KG1 (cell line): ENCODE data around the gene EFCC1.
A peak's percentile ranks its signal among the peaks of the same experiment; 100 is the strongest.

Experiments
- DNase-seq: peaks from one replicate; lab custom pipeline; 2025; lab: John Stamatoyannopoulos, UW

The EFCC1 gene

DNA sequence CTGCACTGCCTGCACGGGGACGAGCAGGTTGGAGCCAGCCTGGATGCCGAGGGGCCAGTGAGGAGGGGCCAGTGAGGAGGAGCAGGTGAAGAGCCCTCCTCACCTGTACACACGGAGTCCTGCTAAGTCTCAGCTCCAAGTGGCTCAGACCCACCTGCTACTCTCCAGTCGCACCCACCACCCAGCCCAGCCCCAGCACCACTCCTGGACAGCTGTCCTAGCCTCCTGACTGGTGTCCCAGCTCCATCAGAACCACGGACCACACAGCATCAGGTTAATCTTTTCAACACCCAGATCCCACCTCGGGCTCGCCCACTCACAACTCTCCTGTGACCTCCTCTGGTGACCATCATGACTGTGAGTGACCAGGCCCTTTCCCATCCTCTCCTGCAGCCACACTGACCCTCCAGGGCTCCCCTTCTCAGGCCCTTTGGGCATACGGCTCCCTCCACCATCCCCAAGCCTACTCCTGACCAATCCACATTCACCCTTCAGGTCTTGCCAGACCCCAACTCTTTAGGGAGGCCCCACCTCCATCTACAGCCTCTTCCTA lies 13.8 kb downstream of the EFCC1 start:
- DNase-seq, result no peak

DNA sequence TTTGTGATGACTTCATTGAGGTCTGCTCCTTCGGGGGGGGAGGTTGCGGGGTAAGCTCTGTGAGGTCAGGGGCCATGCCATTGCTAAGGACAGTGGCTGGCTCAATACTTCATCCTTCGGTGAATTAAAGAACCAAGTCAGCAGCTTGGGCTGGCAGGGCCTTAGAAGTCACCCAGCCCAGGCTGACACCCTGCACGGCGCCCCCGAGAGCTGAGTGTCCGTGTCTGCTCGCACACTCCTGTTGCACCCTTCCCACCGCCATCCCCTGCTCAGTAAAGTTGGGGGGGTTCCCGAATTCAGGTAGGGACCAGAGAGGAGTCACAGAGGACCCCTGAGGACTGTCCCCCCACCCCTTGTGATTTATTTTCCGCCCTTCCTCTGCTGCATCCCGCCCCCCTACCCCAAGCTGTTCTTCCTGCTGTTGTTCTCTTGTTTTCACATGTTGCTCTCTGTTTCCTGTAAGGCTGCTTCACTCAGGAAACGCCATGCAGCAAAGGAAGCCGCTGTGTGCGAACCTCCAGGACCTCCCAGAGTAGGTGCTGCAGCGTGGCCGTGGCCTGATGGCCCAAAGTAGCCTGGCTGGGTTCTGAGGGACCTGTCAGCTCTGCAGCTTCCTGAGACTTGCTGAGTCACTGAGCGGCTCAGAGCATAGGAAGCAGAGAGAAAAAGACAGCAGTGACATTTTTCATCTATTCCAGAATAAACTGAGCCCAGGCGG lies 14.4 kb downstream of the EFCC1 start:
- DNase-seq, result peak; percentile 52

DNA sequence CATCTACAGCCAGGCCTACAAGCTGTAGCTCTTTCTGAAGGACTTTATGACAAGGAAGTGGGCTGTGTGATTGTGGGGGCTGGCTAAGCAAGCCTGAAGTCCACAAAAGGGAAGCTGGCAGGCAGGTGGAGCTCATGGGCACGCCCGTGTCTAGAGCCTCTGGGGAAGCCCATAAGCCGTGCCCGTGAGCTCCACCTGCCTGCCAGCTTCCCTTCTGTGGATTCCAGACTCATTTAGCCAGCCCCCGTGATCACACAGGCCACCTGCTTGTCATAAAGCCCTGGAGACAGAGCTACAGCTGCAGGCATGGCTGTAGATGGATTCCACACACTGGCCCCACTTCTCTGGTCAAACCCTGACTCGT lies 15.2 kb downstream of the EFCC1 start:
- peak; percentile 71 for DNase-seq

DNA sequence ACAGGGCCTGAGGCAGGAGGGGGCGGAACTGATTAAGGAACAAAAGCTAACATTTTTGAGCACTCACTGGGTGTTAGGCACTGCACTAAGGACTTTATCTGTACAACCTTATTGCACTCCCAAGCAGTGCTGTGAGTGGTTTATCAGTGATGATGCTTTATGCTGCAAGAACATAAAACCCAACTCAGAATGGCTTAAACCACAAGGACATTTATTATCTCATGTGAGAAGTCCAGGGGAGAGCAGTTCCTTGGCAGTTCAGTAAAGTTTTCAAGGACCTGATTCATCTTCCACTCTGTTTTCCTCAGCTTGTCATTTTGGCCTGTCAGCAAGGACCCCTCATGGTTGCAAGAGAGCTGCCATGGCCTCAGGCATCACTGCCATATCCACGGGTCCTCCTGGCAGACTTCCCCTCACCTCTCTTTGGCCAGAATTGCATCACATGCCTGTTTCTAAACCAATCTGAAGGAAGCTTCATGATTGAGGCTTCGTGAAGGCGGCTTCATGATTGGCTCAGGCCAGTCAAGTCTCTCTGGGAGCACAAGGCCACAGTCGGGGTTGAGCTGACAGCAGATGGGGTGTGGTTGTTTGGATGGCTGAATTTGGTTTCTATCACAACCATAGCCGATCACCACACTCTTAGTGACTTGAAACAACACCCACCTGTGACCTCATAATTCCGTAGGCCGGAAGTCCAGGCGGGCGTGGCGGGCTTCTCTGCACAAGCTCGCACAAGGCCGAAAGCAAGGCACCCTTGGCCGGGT lies 15.8 kb downstream of the EFCC1 start:
- no peak for DNase-seq

DNA sequence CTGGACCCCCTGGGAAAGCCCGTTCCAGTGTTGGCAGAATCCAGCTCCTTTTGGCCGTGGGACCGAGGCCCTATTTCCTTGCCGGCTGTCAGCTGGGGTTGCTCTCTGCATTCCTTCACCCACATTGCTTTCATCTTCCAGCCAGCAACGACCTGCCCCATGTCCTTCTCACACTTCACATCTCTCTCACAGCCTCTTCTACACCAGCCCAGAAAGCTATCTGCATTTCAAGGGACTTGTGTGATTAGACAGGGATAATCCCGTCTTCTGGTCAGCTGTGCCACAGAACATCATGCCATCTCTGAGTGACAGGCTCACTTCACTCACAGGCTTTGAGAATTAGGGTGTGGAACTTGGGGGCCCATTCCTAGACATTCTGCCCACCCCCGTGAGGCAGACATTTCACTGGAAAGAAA lies 16.4 kb downstream of the EFCC1 start:
- no peak for DNase-seq

DNA sequence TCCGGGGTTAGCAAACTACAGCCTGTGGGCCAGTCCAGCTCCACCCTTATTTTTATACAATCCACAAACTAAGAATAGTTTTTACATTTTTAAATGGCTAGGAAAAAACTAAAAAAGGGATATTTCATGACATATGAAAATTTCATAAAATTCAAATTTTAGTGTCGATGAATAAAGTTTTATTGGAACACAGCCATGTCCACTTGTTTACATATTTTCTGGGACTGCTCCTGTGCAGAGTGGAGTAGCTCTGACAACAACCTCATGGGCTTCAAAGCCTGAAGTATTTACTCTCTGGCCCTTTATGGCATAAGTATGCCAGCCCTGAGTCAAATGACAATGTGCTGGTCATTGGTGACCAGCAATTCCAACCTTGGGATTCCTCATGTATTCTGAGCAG lies 17.2 kb downstream of the EFCC1 start:
- no peak for DNase-seq

DNA sequence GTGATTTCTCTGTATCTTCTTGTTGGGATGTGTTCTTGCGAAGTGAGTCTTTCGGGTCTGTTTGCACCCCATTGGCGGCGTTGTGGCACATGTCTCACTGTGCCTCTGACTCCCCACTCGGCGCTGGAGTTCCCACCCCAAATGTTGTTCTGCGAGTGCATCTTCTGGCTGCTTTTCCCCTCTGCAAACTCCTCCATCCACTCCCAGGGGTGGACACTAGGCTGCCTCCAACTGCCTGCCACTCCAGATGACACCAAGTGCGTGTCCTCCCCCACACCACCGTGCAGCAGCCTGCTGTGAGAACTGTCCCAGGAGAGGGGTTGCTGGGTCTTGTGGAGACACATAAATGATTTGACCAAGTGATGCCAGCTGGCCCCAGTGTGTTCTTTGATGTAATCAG lies 17.6 kb downstream of the EFCC1 start:
- no peak for DNase-seq

DNA sequence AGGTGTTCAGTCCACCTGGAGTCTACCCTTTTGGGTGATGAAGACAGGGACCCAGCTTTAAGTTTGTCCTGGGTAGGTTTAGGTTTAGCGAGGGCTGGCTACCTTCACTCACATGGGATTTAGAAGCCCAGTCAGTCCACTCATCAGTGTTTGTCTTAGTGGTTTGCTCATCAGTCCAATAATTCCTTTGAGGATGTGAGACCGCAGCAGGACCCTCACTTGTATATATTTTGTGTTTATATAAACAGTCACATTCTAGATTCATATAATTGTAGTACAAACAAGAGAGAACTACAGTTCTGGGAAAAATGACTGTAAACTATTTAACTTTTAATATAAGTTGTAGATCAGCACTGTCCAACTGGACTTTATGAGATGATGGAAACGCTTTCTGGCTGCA lies 18.2 kb downstream of the EFCC1 start:
- DNase-seq, result no peak

DNA sequence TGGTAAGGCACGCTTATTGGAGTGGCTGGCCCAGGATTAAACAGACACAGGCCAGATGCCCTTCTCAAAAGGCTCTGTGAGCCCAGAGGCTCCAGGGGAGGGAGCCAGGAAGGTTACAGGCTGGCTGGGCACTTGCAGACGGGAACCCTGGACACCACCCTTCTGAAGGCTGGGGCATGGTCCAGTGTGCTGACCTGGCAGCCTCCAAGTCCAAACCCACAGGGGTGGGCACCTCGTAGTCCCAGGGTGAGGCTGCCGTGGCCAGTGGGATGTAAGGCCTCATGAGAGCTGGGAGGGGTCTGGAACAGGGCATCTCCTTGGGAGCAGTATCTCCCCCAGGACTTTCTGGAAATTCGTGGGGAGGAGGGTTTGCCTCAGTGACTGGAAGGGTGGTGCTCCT lies 19.6 kb downstream of the EFCC1 start:
- no peak for DNase-seq

DNA sequence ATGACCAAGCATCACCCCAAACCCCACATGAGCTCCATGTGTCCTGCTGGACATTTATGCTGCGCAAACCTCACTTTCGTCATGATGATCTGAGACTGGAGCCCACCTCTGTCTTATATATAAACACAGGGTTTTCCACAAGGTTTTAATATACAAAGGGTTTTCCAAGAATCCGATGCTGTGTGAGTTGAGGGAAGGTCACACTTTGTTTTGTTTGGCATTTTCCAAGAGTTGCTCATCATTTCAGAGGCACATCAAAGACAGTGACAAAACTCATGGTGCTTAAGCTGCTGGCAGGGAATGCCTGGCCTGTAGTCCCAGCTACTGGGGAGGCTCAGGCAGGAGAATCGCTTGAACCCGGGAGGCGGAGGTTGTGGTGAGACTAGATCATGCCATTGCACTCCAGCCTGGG lies 20.0 kb downstream of the EFCC1 start:
- DNase-seq, result no peak

DNA sequence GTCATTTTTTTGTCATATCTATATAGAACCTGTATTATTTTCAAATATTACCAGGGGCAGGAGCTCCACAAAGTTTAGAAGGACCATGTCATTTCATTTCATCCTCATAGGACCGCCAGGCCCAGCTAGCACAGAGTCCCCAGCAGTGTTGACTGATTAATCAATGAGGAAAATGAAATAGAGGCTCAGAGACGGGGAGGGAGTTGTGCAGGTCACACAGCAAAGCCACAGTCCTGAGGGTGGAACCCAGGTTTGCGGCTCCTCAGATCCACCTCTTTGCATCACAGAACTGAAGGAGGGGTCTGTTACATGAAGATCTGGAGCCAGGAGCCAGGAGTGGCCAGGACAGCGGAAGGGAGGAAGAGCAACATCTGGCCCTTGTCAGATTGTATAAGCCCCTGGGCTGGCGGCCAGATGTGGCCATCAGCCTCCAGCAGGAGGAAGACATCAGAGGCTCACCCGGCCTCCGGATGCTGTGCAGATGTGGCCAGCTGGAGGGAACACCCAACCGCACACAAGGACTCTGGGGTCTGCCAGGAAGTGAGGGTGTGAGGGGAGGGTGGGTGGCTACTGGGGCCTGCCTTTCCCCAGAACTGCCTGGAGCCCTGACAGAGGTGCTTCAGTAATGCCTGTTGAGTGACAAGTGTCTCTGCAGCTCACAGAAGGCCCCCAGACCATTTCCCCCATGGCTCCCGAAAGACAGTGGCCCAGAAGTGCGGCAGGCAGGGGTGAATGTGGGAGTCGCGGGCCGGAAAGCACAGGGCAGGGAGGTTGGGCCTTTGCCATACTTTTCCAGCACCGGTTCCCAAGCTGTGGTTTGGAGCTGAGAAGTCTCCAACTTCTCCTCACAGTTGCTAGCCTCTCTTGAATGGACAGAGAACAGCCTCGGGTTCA lies 21.3 kb downstream of the EFCC1 start:
- DNase-seq, result no peak

DNA sequence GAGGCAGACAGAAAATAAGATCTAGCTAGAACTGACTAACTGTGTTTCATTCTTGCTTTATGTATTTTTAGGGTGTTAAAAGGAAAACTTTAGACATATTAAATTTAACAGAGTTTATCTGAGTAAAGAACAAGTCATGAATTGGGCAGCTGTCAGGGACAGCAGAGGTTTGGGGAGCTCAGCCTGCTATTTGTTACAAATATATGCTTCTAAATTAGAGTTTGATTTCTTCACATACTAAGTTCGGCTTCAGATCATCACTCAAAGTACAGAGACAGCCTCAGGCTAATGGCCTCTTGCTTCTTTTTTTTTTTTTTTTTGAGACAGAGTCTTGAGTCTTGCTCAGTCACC lies 21.9 kb downstream of the EFCC1 start:
- DNase-seq, result no peak

DNA sequence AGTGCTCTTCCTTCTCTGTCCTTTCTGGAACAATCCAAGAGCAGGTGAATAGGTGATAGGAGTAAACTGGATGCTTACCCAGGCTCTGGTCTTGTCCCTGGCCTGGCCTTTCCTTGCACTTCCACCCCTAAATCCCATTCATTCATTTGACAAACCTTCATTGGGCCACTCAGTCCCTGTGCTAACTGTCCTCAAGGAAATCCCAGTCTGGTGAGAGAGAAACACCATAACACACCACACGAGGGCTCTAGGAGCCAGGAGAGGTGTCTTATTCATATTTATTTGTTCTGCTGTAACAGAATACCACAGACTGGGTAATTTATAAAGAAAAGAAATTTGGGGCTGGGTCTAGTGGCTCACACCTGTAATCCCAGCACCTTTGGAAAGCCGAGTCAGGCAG lies 22.8 kb downstream of the EFCC1 start:
- DNase-seq, result no peak

DNA sequence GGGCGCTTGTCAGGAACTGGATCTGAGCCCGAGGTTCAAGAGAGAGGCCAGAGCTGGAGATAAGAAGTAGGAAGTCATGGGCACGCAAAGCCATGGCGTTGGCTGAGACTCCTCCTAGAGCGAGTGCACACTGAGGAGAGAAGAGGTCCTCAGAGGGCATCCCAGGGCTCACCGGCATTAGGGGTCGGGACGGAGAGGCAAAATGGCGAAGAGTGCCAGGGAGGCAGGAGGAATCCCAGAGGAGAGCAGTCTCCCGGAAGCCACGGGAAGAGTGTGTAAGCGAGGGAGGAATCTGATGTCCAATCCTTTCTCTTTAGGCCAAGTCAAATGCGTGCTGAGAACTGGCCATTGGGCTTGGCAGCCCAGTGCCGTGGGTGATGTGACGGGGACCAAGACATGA lies 24.0 kb downstream of the EFCC1 start:
- no peak for DNase-seq

DNA sequence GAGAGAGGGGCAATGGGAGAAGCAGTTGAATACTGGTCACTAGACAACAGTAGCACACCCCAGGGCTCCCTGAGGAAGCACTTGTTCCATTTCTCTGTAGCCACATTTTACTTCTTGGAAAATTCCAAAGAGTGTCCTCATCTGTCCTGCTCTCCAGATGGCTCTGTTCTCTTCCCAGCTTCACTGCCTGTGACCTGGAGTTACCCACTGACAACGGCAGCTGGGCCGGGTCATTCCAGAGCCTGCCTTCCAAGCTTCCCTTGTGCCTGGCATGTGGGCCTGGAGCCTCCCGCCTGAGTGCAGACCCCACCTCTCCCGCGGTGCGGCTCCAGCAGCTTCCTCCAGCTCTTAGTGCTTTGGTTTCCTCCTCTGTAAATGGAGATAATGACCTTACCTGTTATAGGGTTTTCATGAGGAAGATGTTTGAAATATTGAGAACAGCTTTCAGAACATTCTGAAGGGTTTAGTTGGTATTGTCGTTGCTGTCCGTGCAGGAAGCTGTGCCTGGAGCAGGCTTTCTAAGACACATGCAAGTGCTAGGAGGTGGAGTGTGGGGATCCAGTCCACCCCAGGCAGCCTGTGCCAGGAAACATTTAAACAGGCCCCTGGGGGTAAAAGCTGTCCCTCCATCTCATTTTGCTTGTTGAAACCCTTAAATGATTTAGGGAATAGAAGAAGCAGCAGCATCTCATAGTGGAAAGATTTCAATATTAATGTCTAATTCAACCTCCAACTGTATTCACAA lies 24.8 kb downstream of the EFCC1 start:
- DNase-seq, result no peak

DNA sequence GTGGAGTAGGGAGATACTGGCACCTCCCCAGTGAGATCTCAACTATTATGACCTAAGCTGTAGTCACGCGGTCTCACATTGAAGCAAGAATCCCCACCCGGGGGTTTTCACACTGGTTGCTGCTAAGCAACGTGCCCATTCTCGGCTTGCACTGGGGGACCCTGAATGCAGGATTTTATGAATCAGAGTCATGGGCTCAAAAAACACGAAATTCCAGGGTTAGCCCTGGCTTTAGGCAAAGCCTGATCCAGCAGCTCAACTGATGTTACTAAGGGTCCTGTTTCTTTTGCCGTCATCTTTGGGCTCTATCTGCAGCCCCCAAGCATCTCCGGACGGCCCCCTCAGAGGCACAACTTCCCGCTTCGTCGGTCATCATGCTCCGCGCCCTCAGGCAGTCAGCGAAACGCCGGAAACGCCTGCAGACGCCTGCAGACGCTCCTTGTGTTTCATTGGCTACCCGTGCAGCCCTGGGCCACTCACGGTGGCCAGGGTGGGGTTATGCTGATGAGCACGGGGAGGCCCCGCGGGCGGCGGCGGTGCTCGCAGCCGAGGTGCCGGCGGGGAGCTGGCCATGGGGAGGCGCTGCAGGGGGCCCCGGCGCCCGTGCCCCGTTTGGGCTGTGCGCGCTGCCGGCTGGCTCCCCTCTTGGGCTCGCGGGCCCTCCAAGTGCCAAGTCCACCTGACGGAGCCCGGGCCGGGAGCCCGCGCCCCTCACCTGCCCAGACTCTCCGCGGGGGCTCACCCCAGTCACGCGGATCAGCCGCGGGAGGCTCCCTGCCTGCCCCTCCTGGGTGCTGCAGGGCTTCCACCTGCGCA lies 25.8 kb downstream of the EFCC1 start:
- peak; percentile 70 for DNase-seq

DNA sequence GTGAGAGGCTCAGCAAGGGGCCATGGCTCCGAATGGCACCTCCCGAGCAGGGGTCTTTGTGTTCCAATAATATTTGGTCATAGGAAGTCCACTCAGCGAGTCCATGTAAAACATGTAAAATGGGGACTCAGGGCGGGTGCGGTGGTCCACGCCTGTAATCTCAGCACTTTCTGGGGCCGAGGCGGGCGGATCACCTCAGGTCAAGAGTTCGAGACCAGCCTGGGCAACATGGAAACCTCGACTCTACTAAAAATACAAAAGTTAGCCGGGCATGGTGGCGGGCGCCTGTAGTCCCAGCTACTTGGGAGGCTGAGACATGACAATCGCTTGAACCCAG lies 26.4 kb downstream of the EFCC1 start:
- no peak for DNase-seq

DNA sequence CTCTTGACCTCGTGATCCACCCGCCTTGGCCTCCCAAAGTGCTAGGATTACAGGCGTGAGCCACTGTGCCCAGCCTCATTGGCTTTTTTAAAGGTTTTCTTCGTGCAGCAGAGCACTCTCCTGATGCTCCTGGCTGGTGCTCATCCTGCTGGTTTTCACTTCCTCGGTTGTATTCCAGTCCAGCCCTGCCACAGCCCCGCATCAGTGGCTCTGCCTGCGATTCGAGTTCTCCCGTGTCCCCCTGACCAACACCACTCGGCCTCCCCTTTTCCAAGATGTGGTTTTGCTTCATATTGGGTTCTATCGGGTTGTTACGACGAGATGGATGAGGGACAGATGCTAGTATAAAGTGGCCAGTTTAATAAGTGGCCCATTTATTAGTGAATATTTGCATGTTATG lies 27.8 kb downstream of the EFCC1 start:
- DNase-seq, result no peak

DNA sequence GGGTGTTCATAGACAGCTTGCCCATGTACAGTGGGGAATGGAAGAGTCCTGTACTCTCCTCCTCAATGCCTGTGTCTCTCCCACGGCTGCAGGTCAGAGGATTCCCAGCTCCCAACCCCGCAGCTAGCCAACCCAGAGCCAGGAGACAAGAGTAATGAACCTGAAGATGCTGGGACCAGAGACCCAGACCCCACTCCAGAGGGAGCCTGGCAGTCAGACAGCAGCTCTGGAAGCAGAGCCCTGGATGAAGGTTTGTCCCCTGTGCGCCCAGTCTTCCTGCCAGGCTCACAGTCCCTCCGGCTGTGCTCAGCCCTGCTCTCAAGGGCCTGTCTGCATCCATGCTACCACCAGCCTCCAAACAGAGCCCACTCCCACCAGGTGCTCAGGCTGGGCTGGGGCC lies 29.5 kb downstream of the EFCC1 start:
- DNase-seq, result no peak

DNA sequence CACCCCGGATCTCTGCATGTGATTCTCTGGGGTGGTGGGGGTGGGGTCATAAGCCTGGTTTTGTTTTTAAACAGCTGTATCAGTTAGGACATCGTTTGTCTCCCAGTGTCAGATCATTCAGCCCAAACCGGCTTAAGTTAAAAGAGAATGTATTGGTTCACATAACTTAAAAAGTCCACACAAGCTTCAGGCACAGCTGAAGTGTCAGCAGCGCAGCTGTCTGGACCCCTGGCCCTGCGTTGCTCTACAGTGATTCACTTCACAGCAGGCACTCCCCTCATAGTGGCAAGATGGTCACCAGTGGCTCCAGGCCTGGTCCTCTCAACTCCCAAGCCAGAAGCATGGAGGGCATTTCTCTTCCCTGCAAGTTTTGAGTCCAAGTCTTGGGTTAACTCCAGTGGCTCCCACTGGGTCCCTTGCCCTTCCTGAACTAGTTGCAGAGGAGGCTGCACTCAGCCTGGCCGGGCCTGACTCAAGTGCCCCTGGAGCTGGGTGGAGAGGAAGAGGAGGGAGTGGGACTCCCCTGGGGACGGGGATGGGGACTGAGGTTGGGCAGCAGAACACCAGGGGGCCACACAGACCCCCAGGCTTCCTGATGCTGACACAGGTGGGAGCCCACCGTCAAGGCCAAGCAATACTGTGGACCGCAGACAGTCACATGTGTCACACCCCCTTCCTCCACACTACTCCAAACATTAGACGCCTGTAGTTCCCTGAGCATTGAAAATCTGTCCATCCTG lies 30.5 kb downstream of the EFCC1 start:
- no peak for DNase-seq
